GM18951 (cell line): ENCODE results near the gene TNNT1.

Source experiments
- POLR2A ChIP-seq: IDR thresholded peaks from 4 replicates; pipeline ENCODE4 v1.6.1; 2011; ENCODE audit warnings: mild to moderate bottlenecking; ENCODE audit not compliant: insufficient read length, insufficient read depth; ENCODE audit errors: extremely low read depth
- in situ Hi-C: fragments of 300-500 bp; cut with MboI; formaldehyde crosslinking; loops from one replicate; pipeline ENCODE4 v1.12.0; 2022; ENCODE audit warnings: low sequenced_read_pairs, mixed read lengths, inconsistent platforms; ENCODE audit not compliant: unreplicated experiment

Gene TNNT1

GRCh38 chr19:55091126-55091910 lies 57.7 kb downstream of the TNNT1 start:
- in situ Hi-C loops, result no loop called here
- TF ChIP-seq POLR2A, result no peak

GRCh38 chr19:55090564-55090963 lies 58.4 kb downstream of the TNNT1 start:
- in situ Hi-C loops, result no loop called here
- no peak for TF ChIP-seq POLR2A

- no peak for TF ChIP-seq POLR2A
- in situ Hi-C loops, result no loop called here
Observed at GRCh38 chr19:55089342-55089944, 59.6 kb downstream of the TNNT1 start.

GRCh38 chr19:55088543-55089341 lies 60.3 kb downstream of the TNNT1 start:
- in situ Hi-C loops, result no loop called here
- no peak for TF ChIP-seq POLR2A

- in situ Hi-C loops, result no loop called here
- TF ChIP-seq POLR2A, result no peak
Observed at GRCh38 chr19:55088021-55088451, 61.0 kb downstream of the TNNT1 start.

GRCh38 chr19:55087542-55087901 lies 61.5 kb downstream of the TNNT1 start:
- no peak for TF ChIP-seq POLR2A
- in situ Hi-C loops, result no loop called here

- TF ChIP-seq POLR2A, result no peak
- in situ Hi-C loops, result no loop called here
Observed at GRCh38 chr19:55086730-55087541, 62.1 kb downstream of the TNNT1 start.

- in situ Hi-C loops, result no loop called here
- no peak for TF ChIP-seq POLR2A
Observed at GRCh38 chr19:55085923-55086715, 62.9 kb downstream of the TNNT1 start.

GRCh38 chr19:55084416-55084815 lies 64.6 kb downstream of the TNNT1 start:
- in situ Hi-C loops, result no loop called here
- no peak for TF ChIP-seq POLR2A

GRCh38 chr19:55083004-55083850 lies 65.8 kb downstream of the TNNT1 start:
- TF ChIP-seq POLR2A, result no peak
- in situ Hi-C loops, result no loop called here
